ENCODE measurements around the gene FOCAD. TPM values are rescaled to one million over a fixed set of nuclear protein-coding genes. Genes with fewer than 3 reads are reported as not detected.

Gene FOCAD
- total RNA-seq, result 57.3 and 80.9 TPM in 2 replicates

DNA sequence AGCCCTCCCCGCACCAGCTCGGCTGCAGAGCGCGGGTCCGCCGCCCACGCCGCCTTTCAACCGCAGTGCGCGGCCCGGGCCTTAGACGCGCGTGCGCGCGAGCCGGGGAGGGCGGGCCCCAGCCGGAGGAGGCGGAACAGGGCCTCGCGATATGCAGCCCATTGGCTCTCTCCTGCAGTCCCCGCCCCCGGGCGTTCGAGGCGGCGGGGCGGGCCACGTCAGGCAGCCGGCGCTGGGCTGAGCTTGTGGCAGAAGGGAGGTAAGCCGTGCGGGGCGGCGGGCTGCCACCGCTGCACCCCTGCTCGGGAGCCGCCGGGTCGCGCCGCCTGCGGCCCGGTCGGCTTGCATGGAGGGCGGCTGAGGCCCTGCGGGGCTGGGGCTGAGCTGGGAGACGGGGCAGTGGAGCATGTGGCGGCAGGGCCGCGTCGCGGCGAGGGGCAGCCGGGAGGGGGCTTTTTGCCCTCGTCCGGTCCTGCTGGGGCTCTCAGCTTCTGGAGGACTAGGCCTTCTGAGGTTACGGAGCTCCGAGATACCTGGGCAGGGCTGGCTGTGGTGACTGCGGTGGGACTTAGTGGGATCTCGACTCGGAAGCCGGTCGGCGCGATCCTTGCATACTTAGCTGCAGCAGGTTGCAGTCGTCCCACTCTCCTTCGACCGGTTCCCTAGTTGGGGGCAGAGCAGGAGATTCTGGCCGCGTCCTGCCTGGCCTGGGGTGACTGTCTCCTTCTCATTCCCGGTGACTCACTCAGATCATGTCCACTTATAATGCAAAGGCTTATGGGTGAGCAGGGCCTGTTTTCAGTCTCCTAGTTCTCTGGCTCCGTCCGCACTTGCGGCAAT lies at the start of gene FOCAD:
Gene FOCAD (plus strand): TSS at position 225 of the 840 bp plus-strand sequence. CDS start 31,095 bp downstream, outside the sequence.

DNA sequence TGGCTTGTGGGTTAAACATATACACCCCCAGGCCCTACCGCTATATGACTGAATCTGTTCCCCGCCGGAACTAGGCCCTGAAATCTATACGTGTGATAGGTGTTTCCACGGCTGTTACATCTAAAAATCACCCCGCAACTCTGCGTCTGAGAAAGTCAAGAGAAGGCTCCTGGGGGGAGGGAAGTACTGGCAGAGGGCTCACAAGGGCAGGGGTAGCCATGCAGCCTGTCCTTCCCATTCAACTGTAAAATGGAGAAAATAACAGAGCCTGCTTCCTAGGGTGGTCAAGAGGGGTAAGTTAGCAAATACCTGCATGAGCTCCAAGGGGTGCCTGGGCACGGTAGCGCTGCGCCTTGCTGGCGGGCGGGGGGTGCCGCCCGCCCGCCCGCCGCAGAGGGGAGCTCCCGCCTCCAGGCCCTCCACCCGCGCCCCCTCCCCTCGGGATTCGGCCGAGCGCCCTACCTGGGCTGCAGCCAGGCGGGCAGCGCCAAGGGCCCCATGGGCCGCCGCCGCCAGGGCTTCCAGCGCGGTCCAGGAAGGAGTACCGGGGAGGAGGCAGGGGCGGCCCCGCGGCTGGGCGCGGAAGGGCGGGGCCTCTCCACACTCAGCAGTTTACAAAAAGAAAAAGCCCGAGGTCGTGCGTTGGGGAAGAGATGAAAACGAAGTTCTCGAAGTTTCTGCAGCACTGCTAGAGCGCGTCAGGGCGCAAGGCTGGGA lies 347.2 kb downstream of the FOCAD start, which contains the start of gene HACD4:
Gene HACD4 (minus strand): TSS at position 550 of the 717 bp plus-strand sequence. CDS start 50 bp downstream, at position 500.

Small RNA genes within 50 kb of the gene (small RNA-seq; reads per million reads assigned to genes)
- gene MIR491 (5.9 reads per million, percentile 93 among the genes with 10 or more reads in this experiment), gene SNORA30B (4.0 reads per million, percentile 90 among the genes with 10 or more reads in this experiment)

Other genes with a start within 250 kb of the FOCAD start
- 9.6 and 12.7 TPM in 2 replicates for gene MLLT3, start 61.8 kb upstream of the FOCAD start, total RNA-seq

Data from subcutaneous preadipocyte (primary cell).